Neural cell (in vitro differentiated cells): Measurements from ENCODE around the gene DUSP28. TPM values are rescaled to one million over a fixed set of nuclear protein-coding genes. Genes with fewer than 3 reads are reported as not detected.

Experiments
- H2AFZ ChIP-seq: fragments of 200-600, 300-800 bp; sonication (generic), shearing (Covaris generic); 2 replicates; pipeline ENCODE4 v1.6.0; 2014; ENCODE audit warnings: low read depth, mild to moderate bottlenecking, antibody characterized with exemption, low read length, moderate library complexity
- H3F3A ChIP-seq: fragments of 200-600 bp; shearing (Covaris generic); 2 replicates; pipeline ENCODE4 v1.6.1; 2016; ENCODE audit warnings: mild to moderate bottlenecking, moderate library complexity, mixed read lengths, antibody characterized with exemption, low read length; ENCODE audit not compliant: insufficient read depth, poor library complexity, severe bottlenecking
- H3K27ac ChIP-seq: fragments of 200-600, 300-800 bp; sonication (generic), shearing (Covaris generic); 2 replicates; pipeline ENCODE4 v1.5.1; 2014; ENCODE audit warnings: mild to moderate bottlenecking, low read length, moderate library complexity
- H3K27me3 ChIP-seq: fragments of 300-800, 200-600 bp; sonication (generic), shearing (Covaris generic); 2 replicates; pipeline ENCODE4 v1.6.0; 2014; ENCODE audit warnings: mild to moderate bottlenecking, low read depth, low read length, moderate library complexity; ENCODE audit not compliant: insufficient read depth
- H3K36me3 ChIP-seq: fragments of 300-800, 200-600 bp; sonication (generic), shearing (Covaris generic); 2 replicates; pipeline ENCODE4 v1.5.1; 2014; ENCODE audit warnings: mild to moderate bottlenecking, antibody characterized with exemption, low read length, moderate library complexity; ENCODE audit not compliant: insufficient read depth
- H3K4me2 ChIP-seq: fragments of 300-800, 200-600 bp; sonication (generic), shearing (Covaris generic); 2 replicates; pipeline ENCODE4 v1.6.0; 2014; ENCODE audit warnings: mild to moderate bottlenecking, low read length
- H3K4me3 ChIP-seq: fragments of 300-800, 200-600 bp; sonication (generic), shearing (Covaris generic); 2 replicates; pipeline ENCODE4 v1.5.1; 2014; ENCODE audit warnings: mild to moderate bottlenecking, low read length, moderate library complexity
- H3K79me2 ChIP-seq: fragments of 200-600 bp; shearing (Covaris generic); replicated peaks from 2 replicates; pipeline ENCODE4 v1.6.0; 2014; ENCODE audit warnings: mild to moderate bottlenecking, low read length, moderate library complexity; ENCODE audit not compliant: insufficient read depth
- H3K9ac ChIP-seq: fragments of 300-800, 200-600 bp; sonication (generic), shearing (Covaris generic); 2 replicates; pipeline ENCODE4 v1.6.1; 2016; ENCODE audit warnings: mild to moderate bottlenecking, low read length, mixed read lengths
- H3K9me2 ChIP-seq: fragments of 200-600 bp; shearing (Covaris generic); 2 replicates; pipeline ENCODE4 v1.6.1; 2016; ENCODE audit warnings: mild to moderate bottlenecking, low read length, mixed read lengths; ENCODE audit not compliant: insufficient read depth
- H3K9me3 ChIP-seq: fragments of 200-600, 300-800 bp; sonication (generic), shearing (Covaris generic); 2 replicates; pipeline ENCODE4 v1.6.1; 2016; ENCODE audit warnings: mild to moderate bottlenecking, mixed run types, low read length, moderate library complexity, mixed read lengths
- H4K20me1 ChIP-seq: fragments of 200-600 bp; shearing (Covaris generic); 2 replicates; pipeline ENCODE4 v1.6.1; 2016; ENCODE audit warnings: mild to moderate bottlenecking, mixed run types; ENCODE audit not compliant: insufficient read depth
- CTCF ChIP-seq: fragments of 450-650 bp; IDR thresholded peaks from 2 replicates; pipeline ENCODE4 v1.5.1; 2014; ENCODE audit warnings: antibody characterized with exemption, mild to moderate bottlenecking, moderate library complexity; ENCODE audit not compliant: poor library complexity, severe bottlenecking
- EP300 ChIP-seq: fragments of 450-650 bp; conservative IDR thresholded peaks from 2 replicates; pipeline ENCODE4 v1.6.1; 2014; ENCODE audit warnings: antibody characterized with exemption, mild to moderate bottlenecking, moderate library complexity; ENCODE audit not compliant: poor library complexity, severe bottlenecking
- EZH2 ChIP-seq: fragments of 200-600, 300-800 bp; shearing (Covaris generic), sonication (generic); IDR thresholded peaks from 2 replicates; pipeline ENCODE4 v1.6.1; 2014; ENCODE audit warnings: antibody characterized with exemption, low read length, borderline replicate concordance, mild to moderate bottlenecking; ENCODE audit not compliant: insufficient read depth, poor library complexity, severe bottlenecking
- MXI1 ChIP-seq: fragments of 450-650 bp; conservative IDR thresholded peaks from 2 replicates; pipeline ENCODE4 v1.6.1; 2014; ENCODE audit warnings: antibody characterized with exemption, mild to moderate bottlenecking; ENCODE audit not compliant: poor library complexity, severe bottlenecking
- POLR2AphosphoS5 ChIP-seq: IDR thresholded peaks from 2 replicates; pipeline ENCODE4 v1.6.1; 2012
- RAD21 ChIP-seq: fragments of 450-650 bp; conservative IDR thresholded peaks from 2 replicates; pipeline ENCODE4 v1.6.1; 2014; ENCODE audit warnings: antibody characterized with exemption, mild to moderate bottlenecking, moderate library complexity
- SMC3 ChIP-seq: fragments of 450-650 bp; conservative IDR thresholded peaks from 2 replicates; pipeline ENCODE4 v1.6.1; 2014; ENCODE audit warnings: antibody characterized with exemption, mild to moderate bottlenecking, moderate library complexity; ENCODE audit not compliant: poor library complexity
- TAF1 ChIP-seq: IDR thresholded peaks from 2 replicates; pipeline ENCODE4 v1.6.1; 2012; ENCODE audit warnings: low read depth
- polyA plus RNA-seq: library from polyadenylated mRNA; depleted of rRNA; stranded (reverse); fragments of >200 nt; gene quantifications from 2 replicates; pipeline ENCODE4 v1.2.3, GENCODE V29; 2014
- TF ChIP-seq, protein P1 (sequence below): IDR thresholded peaks from 2 replicates; pipeline ENCODE4 v1.6.1; 2012; ENCODE audit warnings: borderline replicate concordance

The DUSP28 gene
- polyA plus RNA-seq, 1 donor from 2014 or later = 26.6 TPM

DNA sequence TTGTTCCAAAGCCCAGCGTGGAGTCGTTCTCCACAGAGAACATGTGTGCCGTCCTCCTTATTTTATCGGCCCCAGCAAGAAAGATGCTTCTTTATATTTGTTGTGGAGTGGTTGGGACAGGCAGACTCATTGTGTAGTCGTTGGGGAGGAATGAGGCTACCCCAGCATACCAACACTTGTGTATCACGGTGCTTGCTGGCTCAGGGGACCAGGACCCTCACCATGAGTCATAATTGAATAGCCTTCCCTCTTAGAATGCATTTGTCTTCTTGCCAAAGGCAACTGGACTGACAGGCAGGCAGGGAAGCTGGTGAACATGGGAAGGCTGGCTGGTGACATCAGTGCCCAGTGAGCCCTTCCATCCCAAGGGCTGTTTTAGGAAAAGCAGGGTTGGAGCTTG is 31.1 kb downstream of the DUSP28 start:
- Histone ChIP-seq H3K79me2 (peaks cover 22% of the 10 kb centered on the region), H3F3A (no peaks in the 10 kb centered on the region), H3K9me3 (no peaks in the 10 kb centered on the region), H2AFZ (no peak overlapping the region), H3K36me3 (no peaks in the 10 kb centered on the region), H3K9me2 (no peaks in the 10 kb centered on the region), H4K20me1 (no peaks in the 10 kb centered on the region), H3K4me2 (no peak overlapping the region), H3K27me3 (no peaks in the 10 kb centered on the region), H3K4me3 (no peak overlapping the region), H3K9ac (no peak overlapping the region), H3K27ac (no peak overlapping the region)
- TF ChIP-seq TAF1 = no peak
- TF ChIP-seq RAD21 = no peak

DNA sequence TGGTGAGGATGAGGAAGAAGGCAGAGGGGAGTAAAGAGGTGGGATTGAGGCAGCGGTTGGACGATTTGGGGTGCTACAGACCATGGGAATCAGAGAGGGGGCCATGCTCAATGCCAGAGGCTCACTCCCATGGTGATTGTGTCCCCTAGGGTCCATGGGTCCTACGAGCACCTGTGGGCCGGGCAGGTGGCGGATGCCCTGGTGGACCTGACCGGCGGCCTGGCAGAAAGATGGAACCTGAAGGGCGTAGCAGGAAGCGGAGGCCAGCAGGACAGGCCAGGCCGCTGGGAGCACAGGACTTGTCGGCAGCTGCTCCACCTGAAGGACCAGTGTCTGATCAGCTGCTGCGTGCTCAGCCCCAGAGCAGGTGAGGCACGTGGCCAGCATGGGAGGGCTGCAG is 31.6 kb downstream of the DUSP28 start:
- no peak overlapping the region for H3K4me3 ChIP-seq
- H3K9me3 ChIP-seq = no peaks in the 10 kb centered on the region
- H4K20me1 ChIP-seq = no peaks in the 10 kb centered on the region
- H3K36me3 ChIP-seq = no peaks in the 10 kb centered on the region
- TF ChIP-seq, protein P1, sequence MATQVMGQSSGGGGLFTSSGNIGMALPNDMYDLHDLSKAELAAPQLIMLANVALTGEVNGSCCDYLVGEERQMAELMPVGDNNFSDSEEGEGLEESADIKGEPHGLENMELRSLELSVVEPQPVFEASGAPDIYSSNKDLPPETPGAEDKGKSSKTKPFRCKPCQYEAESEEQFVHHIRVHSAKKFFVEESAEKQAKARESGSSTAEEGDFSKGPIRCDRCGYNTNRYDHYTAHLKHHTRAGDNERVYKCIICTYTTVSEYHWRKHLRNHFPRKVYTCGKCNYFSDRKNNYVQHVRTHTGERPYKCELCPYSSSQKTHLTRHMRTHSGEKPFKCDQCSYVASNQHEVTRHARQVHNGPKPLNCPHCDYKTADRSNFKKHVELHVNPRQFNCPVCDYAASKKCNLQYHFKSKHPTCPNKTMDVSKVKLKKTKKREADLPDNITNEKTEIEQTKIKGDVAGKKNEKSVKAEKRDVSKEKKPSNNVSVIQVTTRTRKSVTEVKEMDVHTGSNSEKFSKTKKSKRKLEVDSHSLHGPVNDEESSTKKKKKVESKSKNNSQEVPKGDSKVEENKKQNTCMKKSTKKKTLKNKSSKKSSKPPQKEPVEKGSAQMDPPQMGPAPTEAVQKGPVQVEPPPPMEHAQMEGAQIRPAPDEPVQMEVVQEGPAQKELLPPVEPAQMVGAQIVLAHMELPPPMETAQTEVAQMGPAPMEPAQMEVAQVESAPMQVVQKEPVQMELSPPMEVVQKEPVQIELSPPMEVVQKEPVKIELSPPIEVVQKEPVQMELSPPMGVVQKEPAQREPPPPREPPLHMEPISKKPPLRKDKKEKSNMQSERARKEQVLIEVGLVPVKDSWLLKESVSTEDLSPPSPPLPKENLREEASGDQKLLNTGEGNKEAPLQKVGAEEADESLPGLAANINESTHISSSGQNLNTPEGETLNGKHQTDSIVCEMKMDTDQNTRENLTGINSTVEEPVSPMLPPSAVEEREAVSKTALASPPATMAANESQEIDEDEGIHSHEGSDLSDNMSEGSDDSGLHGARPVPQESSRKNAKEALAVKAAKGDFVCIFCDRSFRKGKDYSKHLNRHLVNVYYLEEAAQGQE = no peak
- no peak for TF ChIP-seq RAD21
- no peak for TF ChIP-seq MXI1
- TF ChIP-seq CTCF = no peak
- TF ChIP-seq TAF1 = no peak
- TF ChIP-seq EP300 = no peak
- TF ChIP-seq POLR2AphosphoS5 = no peak
- no peak for TF ChIP-seq SMC3
- TF ChIP-seq EZH2 = no peak
- no peak overlapping the region for H3K27ac ChIP-seq
- peaks cover 22% of the 10 kb centered on the region for H3K79me2 ChIP-seq
- H3K27me3 ChIP-seq = no peaks in the 10 kb centered on the region
- H3K9me2 ChIP-seq = no peaks in the 10 kb centered on the region
- H3K4me2 ChIP-seq = no peak overlapping the region
- no peak overlapping the region for H3K9ac ChIP-seq
- H2AFZ ChIP-seq = no peak overlapping the region
- H3F3A ChIP-seq = no peaks in the 10 kb centered on the region
